Kidney epithelial cell (primary cell): Measurements from ENCODE around the gene GARS1. TPM values are rescaled to one million over a fixed set of nuclear protein-coding genes. Genes with fewer than 3 reads are reported as not detected.

ENCODE experiments used
- DNase-seq: peaks from one replicate; pipeline ENCODE4 v3.0.0-alpha.2; 2010; ENCODE audit warnings: low read depth
- H3K27me3 ChIP-seq: 2 replicates; pipeline ENCODE4 v1.6.0; 2011; ENCODE audit warnings: low read length; ENCODE audit not compliant: control insufficient read depth, insufficient read depth
- H3K36me3 ChIP-seq: 2 replicates; pipeline ENCODE4 v1.5.1; 2011; ENCODE audit warnings: low read length; ENCODE audit not compliant: control insufficient read depth, insufficient read depth
- H3K4me3 ChIP-seq: 2 replicates; pipeline ENCODE4 v1.5.1; 2011; ENCODE audit warnings: low read depth, mild to moderate bottlenecking, control low read depth, low read length
- total RNA-seq: library from RNA; depleted of rRNA; stranded (reverse); fragments of >200 nt; gene quantifications from 2 replicates; pipeline ENCODE4 v1.2.3, GENCODE V29; 2015
- TF ChIP-seq, protein P1 (sequence below): IDR thresholded peaks from 2 replicates; pipeline ENCODE4 v1.5.1; 2011; ENCODE audit warnings: mild to moderate bottlenecking, moderate library complexity, low read length, control low read depth, inconsistent platforms; ENCODE audit not compliant: insufficient read depth, poor library complexity, severe bottlenecking

The GARS1 gene
- total RNA-seq, 1 donor from 2014 or later, result 354 TPM

DNA sequence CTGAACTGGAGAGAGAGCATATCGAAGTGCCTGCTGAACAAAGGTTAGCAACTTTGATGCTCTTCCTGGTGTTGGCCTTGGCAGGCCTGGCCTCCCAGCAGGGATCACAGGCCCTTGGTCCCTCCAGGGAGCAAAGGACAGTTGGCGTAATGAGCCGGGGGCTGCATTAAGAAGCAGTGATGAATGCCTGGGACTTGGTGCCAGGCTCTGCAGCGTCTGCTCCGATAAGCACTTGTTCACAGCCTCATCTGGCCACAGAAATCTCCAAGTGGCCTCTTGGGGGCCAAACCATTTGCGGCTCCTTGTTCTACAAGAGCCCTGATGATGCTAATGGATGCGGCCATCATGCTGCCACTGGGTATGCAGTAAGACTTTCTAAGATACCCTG lies 55.7 kb downstream of the GARS1 start:
- DNase-seq, result no peak
- Histone ChIP-seq H3K27me3 (no peaks in the 10 kb centered on the region), H3K4me3 (no peak overlapping the region), H3K36me3 (no peaks in the 10 kb centered on the region)
- TF ChIP-seq, protein P1, sequence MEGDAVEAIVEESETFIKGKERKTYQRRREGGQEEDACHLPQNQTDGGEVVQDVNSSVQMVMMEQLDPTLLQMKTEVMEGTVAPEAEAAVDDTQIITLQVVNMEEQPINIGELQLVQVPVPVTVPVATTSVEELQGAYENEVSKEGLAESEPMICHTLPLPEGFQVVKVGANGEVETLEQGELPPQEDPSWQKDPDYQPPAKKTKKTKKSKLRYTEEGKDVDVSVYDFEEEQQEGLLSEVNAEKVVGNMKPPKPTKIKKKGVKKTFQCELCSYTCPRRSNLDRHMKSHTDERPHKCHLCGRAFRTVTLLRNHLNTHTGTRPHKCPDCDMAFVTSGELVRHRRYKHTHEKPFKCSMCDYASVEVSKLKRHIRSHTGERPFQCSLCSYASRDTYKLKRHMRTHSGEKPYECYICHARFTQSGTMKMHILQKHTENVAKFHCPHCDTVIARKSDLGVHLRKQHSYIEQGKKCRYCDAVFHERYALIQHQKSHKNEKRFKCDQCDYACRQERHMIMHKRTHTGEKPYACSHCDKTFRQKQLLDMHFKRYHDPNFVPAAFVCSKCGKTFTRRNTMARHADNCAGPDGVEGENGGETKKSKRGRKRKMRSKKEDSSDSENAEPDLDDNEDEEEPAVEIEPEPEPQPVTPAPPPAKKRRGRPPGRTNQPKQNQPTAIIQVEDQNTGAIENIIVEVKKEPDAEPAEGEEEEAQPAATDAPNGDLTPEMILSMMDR, result no peak

DNA sequence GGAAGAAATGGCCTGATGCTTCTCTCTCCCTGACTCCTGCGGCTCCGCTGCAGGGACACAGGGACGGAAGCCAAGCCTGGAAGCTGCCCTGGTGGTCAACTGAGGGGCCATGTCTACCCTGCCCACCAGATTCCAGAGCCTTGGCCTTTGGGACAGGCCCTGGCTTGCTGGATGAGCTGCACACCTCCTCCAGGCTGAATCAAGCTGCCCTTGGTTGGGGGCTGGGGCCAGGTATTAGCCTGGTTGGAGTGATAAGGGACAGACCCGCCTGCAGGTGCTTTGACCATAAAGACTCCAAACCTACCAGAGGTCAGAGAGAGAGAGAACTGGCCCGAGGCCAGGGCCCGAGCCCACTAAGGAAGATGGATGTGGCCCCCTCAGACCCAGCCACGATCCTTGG lies 57.5 kb downstream of the GARS1 start:
- Histone ChIP-seq H3K27me3 (no peaks in the 10 kb centered on the region), H3K4me3 (no peak overlapping the region), H3K36me3 (no peaks in the 10 kb centered on the region)
- DNase-seq, result no peak
- TF ChIP-seq, protein P1, result no peak

DNA sequence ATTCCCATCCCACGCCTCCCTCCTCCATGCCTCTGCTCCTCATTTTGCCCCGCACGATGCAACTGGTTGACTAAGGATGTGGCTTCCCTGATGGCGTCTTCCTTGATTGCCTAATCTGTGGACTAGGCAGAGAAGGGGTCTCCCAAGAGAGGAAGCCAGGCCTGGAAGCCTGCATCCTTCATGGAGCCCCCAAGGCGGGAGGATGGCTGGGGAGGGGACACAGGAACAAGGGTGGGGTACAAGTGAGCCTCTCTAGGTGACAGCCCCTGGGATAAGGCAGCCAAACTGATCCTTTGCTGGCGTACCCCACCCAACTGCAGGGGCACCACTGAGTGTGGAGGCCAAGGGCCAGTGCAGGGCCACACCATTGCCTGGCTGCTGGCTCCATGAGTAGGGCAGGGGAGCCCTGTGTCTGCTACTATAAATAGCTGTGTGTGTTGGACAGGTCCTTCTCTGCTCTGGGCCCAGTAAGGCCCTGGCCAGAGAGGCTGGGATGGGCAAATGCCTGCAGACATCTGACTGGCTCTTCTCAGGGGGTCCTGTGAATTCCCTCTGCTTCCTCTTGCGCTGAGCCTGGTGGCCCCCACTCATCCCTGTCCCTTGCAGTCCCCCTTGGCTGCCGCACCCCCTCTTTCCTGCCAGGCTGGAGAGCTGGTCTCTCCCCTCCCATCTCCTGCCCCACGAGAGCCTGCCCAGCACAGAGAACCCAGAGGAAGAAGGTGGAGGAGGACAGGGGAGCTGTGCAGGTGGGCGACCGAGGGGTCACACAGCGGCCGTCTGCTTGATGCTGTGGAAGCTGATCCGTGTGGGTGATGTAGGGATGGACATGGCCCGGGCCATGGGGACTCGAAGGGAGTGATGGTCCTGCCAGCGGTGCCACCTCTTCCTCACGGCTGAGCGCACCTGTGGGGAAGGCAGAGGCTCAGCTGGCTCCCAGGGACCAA lies 58.3 kb downstream of the GARS1 start:
- no peak for DNase-seq
- TF ChIP-seq, protein P1, result no peak
- Histone ChIP-seq H3K27me3 (no peaks in the 10 kb centered on the region), H3K36me3 (no peaks in the 10 kb centered on the region), H3K4me3 (no peak overlapping the region)

DNA sequence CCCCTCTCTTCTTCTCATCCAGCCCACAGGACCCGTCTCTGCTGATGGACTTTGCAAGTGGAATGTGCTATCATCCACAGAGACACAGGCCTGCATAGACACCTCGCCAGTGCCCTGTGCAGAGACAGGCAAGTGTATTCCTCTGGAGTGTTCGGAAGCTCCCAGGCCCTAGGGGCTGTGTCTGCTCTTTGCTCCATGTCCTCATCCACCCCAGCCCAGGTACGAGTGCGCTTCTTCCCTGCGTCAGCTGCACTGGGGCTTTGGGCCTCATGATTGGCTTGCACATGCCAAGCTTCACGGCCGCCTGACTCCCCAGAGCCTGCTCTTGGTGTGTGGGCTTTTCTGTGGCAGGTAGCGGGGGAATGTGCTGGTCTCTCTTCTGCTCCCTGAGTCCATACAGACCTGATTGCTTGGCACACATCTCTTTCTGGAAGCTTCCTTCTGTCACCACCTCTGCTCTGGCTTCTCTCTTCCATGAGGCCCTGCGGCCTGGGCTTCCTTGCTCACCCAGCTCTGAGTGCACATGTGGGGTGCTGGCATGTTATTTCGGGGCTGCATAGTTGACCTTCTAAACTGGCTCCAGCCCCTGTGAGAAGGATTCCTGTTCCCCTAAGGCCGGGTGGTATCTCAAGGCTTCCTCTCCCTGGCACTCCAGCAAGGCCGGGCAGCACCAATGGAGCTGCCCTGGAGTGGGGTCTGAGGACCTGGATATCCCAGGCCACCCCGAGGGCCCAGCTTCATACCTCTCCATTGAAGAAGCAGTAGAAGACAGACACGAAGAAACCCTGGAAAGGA lies 59.8 kb downstream of the GARS1 start:
- DNase-seq, result no peak
- H3K4me3 ChIP-seq, result no peak overlapping the region
- no peaks in the 10 kb centered on the region for H3K27me3 ChIP-seq
- H3K36me3 ChIP-seq, result no peaks in the 10 kb centered on the region
- TF ChIP-seq, protein P1, result no peak

DNA sequence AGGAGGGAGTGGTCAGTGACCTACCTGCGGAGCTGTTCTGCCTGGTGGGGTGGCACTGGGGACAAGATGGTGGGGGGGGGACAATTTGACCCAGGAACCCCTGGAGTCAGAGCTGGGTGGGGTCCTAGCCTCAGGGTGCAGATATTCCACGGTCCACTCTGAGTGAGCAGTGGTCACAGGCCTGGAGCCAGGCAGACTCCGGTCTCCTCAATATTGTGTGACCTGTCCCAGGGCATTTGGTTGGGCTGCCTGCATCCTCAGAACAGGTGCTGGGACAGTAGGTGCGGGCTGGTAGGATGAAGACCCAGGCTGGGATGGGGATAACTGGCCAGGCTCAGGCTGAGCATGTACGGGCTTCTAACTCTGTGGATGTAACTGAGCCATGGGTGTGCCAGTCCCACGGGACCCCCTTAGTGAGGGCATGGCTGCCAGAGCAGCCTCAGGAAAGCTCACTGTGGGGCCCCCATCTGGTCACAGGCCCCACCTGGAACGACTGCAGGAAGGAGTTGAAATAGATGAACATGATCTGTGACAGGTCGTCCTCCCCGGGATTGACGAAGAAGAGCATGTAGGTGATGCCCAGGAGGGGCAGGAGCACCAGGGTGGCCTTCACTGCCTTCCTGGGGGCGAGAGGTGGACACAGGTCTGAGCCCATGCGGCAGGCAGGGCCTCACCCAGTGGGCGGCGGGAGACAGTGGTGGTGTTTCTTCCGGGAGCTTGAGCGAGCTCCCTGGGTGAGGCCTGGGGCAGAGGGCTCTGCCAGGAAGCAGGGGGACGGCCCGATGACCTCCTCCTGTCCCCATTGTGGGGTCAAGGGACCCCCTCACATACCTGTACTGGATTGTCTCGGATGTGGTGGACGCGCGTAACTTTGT lies 60.7 kb downstream of the GARS1 start:
- TF ChIP-seq, protein P1, result no peak
- no peak for DNase-seq

More for the DNA sequence above, 60.7 kb downstream of the GARS1 start:
- Histone ChIP-seq H3K27me3 (no peaks in the 10 kb centered on the region), H3K36me3 (no peaks in the 10 kb centered on the region), H3K4me3 (no peak overlapping the region)
